Stimulated activated CD8-positive, alpha-beta memory T cell treated with anti-CD3 and anti-CD28 coated beads, Interleukin-15, amount 100 ng/mL, for 48 hours (primary cell): ENCODE data around the gene PIGR.

ENCODE experiments used
- DNase-seq, 2 donors: peaks; one replicate each; pipeline ENCODE4 v3.0.0-alpha.2; 2020; ENCODE audit warnings: low read depth in 2 of 2

Gene PIGR

GRCh38 chr1:206946261-206946660 lies at the start of gene PIGR:
TSS of gene PIGR (minus strand) at chr1:206946466. CDS start at chr1:206940531, 5,935 bp downstream.
- no peak for DNase-seq

- no peak for DNase-seq
Observed at GRCh38 chr1:206992790-206993189, 46.5 kb upstream of the PIGR start.

GRCh38 chr1:206987873-206988272 lies 41.6 kb upstream of the PIGR start:
- no peak for DNase-seq

GRCh38 chr1:206986885-206987284 lies 40.6 kb upstream of the PIGR start:
- DNase-seq, result no peak

- DNase-seq, result no peak
Observed at GRCh38 chr1:206986402-206986801, 40.1 kb upstream of the PIGR start.

GRCh38 chr1:206985162-206985749 lies 39.0 kb upstream of the PIGR start:
- no peak for DNase-seq

DNA sequence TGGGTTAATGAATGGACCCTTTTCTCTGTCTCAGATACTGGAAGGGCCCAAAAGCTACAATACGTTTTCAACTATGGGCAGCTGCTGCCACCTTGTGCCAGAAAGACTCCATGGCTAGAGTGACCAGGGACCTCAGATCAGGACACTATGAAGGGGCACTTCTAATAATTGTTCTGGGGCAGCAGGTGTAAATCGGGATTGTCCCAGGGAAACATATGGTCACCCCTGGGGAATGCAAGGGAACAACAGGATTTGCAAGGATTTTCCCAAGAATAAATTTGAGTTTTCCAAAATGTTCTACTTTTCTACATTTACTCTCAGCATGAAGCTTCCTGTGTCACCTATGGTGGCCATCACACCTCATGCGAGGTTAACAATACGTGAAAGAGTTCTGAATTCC lies 36.0 kb upstream of the PIGR start:
- DNase-seq, result peak in 1 of 2 donors; percentile 25

DNA sequence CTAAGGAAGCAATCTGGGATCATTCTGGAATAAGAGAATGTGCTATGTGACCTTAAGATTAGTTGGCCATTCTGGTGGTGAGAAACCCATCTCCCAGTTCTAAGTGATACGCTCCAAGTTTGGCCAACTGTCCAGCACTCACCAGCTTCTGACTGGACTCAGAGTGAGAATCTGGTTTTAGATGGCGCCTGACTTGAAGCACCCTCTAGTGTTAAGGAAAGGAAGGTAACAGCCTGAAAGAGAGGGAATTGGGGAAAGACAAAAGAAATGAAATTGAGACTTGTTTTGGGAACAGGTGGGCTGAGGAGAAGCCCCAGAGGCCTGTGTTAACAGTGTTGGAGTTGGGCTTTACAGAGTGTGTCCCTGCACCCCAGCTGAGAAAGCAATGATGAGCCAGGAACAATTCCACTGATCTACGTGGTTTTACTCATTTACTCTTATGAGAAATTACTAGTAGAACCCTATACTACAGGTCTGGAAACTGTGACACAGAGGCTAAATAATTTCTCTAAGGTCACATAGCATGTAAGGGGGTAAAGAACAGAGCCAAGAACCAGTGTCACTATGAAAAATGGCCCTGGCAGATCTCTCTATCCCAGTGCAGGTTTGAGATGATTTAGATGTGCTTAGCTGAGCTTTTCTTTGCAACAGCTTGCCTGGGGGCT lies 33.2 kb upstream of the PIGR start:
- DNase-seq, result no peak

- DNase-seq, result no peak
Observed at GRCh38 chr1:206978259-206978658, 32.0 kb upstream of the PIGR start.

GRCh38 chr1:206975306-206975705 lies 29.0 kb upstream of the PIGR start:
- DNase-seq, result no peak

DNA sequence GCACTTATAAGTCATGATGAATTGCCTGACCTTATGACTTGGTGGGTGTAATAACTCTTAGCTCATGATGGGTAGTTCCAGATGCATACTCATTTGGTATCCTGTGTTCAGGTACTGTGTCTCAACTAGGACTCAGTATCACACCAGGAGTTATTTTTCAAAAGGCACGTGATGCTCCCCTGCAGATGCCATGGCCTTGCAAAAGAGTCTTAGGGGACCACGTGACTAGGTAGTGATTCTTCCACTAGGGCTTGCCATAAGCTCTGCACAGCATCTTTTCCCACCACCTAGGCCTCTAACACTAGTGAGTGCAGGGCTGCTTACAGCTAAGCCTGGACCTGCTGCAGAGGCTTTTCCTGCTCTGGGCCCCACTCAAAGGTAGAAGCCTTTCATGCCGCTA lies 27.9 kb upstream of the PIGR start:
- no peak for DNase-seq

DNA sequence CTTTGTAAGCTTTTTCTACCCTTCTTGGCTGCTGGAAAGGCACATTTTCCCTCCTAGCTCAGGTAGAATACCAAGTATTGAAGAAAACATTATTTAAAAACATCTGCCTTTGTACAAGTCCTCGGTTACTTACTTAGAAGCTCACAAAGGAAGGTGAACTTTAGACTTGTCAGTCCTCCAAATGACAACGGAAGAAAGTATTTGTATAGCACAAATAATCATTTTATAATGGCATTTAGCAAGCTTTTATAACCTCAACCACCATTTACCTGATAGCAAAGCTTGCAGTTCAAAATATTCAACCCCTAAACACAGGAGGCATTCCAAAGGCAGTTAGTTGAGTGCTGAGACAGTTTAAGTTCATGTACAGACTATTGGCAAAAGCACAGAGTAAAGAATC lies 26.5 kb upstream of the PIGR start:
- DNase-seq, result no peak

- no peak for DNase-seq
Observed at GRCh38 chr1:206971029-206971655, 24.9 kb upstream of the PIGR start.

GRCh38 chr1:206970446-206970845 lies 24.2 kb upstream of the PIGR start, which contains the start of gene FCAMR:
TSS of gene FCAMR (minus strand) at chr1:206970460. CDS start at chr1:206970125, 335 bp downstream.
- no peak for DNase-seq

DNA sequence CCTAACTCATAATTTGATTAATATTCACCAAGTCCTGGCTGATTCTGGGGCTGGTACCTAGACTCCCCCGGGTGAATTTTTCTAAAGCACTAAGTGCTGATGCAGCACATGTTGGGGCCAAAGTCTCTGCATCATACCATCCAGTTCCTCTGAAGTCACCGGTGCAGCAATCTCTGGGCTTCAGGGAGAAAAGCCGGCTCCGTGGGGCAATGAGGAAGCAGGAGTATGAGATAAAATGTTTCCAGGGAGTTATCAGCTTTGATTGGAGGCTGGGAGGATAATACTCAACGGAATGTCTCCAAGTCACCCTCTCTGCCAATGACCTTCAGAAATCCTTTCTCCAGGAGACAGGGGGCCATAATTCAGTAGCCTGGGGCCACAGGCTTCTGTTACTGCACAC lies 22.8 kb upstream of the PIGR start:
- DNase-seq, result no peak

DNA sequence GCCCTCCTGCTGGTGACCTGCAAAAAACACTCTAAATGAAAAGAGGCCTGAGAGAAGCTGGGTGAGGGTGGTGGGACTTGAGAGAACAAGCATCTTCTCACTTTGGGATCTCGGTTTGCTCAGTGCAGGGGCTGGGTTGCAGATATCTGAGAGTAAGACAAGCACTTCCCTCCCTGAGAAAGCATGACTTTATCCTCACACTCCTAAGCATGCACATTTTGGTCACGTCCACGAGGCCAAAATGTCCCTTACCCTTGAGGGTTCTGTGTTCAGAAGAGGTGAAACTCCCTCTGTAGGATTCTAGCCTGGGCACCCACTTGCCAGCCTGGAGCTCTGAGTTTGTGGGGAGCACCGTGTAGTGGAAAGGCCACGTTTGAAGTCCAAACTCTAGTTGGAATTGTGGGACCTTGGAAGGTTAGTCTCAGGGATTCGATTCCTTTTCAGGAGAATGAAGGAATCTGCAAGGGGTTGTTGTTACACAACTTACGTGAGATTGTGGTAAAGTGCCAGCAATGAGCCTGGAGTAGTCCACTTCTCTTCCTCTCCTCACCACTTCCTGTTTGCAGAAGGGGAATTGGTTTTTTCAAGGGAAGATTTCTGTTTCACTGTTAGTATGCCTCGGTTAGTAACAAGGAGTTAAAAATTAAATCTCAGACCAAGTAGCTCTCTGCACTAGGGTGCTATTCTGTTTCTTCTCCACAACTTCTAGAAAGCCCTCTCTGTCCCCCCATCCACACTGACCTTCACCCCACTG lies 21.0 kb upstream of the PIGR start:
- no peak for DNase-seq

- no peak for DNase-seq
Observed at GRCh38 chr1:206965781-206966180, 19.5 kb upstream of the PIGR start.

- no peak for DNase-seq
Observed at GRCh38 chr1:206963740-206964139, 17.5 kb upstream of the PIGR start.

DNA sequence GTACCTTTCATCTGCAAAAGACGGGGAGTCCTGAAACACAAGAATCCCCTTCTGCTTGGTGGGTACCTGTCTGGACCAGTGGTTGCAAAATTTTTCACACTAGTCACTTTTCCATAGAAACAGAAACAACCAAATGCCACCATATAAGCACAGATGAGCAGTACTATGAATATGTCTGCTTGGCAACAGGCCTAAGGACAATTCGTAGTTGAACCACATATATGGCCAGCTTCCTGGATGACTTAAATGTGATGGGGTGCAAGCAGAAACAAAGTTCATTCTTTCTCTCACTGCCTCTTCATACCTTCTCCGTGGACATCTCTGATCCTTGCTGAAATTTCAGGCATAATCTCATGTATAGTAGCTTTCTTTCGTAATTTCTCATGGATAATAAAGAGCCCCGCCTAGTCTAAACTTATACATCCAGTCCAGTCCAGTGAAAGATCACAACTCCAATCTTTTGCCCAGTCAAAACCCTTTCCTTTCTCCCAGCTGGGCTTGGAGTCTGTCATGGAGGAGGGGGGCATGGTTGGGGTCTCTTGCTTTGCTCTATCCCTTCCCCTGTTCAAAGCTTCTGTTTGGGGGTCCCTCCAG lies 16.9 kb upstream of the PIGR start:
- DNase-seq, result no peak

DNA sequence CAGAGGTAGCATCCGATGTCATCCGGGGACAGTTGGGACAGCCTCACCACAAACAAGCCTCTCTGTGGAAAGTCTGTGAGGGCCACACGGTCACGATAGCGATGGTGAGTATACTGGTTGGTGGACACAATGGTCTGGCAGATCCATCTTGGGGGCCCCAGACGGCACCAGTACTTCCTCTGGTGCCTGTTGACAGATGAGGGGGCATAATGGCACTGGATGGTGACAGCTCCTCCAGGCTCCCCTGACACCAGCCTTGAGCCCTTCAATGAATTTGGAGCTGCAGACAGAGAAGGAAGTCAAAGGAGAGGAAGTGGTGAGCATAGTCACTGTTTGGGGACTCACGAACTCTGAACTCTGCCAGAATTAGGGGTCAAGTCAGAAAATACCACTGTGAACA lies 16.0 kb upstream of the PIGR start:
- no peak for DNase-seq

DNA sequence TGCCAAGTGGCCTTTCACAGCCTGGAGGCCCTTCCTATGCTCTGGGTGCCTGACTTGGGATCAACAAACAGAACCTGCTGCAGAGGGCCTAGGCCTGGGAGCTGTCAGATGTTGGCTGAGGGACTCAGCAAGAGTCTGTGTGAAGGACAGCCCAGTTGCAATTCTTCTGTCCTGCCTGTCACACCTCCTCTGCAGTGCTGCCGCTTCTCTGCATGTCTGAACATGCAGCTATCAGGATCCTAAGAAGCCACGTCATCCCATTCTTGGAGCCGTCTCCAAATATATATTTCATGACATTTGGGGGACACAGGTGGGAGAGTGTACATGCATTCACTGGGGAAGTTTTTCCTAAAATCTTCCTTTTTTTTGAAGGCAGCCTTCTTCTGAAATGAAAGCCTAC lies 15.4 kb upstream of the PIGR start:
- no peak for DNase-seq
